Measurements from ENCODE around the gene SSBP2.

Gene SSBP2

GRCh38 chr5:81363093-81363871, 387.6 kb downstream of the SSBP2 start:
- no peak for DNase-seq

All from NK-92 treated with Interleukin-12 subunit alpha and Interleukin-12 subunit beta, amount 100 ng/mL, for 24 hours (cell line).